ENCODE measurements around the gene SPTA1.

Gene SPTA1

GRCh38 chr1:158674302-158674701 lies 12.2 kb downstream of the SPTA1 start:
- no peak for DNase-seq (ENCODE audit: low read depth)
- no peak overlapping the region for H3K4me3 ChIP-seq (ENCODE audit: low read depth, low read length)
- in situ Hi-C loops (cut with HindIII; ENCODE audit: low sequenced_read_pairs), result no loop called here
- TF ChIP-seq CTCF (IDR thresholded peaks at IDR 0.05; ENCODE audit: low read depth, low read length, missing control alignments), result no peak

GRCh38 chr1:158666037-158666436 lies 20.5 kb downstream of the SPTA1 start:
- no peak overlapping the region for H3K4me3 ChIP-seq (ENCODE audit: low read depth, low read length)
- DNase-seq (ENCODE audit: low read depth), result no peak
- TF ChIP-seq CTCF (IDR thresholded peaks at IDR 0.05; ENCODE audit: low read depth, low read length, missing control alignments), result no peak
- in situ Hi-C loops (cut with HindIII; ENCODE audit: low sequenced_read_pairs), result no loop called here

- no peak for DNase-seq (ENCODE audit: low read depth)
- H3K4me3 ChIP-seq (ENCODE audit: low read depth, low read length), result no peak overlapping the region
- in situ Hi-C loops (cut with HindIII; ENCODE audit: low sequenced_read_pairs), result no loop called here
- no peak for TF ChIP-seq CTCF (IDR thresholded peaks at IDR 0.05; ENCODE audit: low read depth, low read length, missing control alignments)
These were observed 31.9 kb downstream of the SPTA1 start for GRCh38 chr1:158654571-158654970.

- in situ Hi-C loops (cut with HindIII; ENCODE audit: low sequenced_read_pairs), result no loop called here
- H3K4me3 ChIP-seq (ENCODE audit: low read depth, low read length), result no peak overlapping the region
- no peak for DNase-seq (ENCODE audit: low read depth)
- no peak for TF ChIP-seq CTCF (IDR thresholded peaks at IDR 0.05; ENCODE audit: low read depth, low read length, missing control alignments)
These were observed 32.4 kb downstream of the SPTA1 start for GRCh38 chr1:158654086-158654485.

- in situ Hi-C loops (cut with HindIII; ENCODE audit: low sequenced_read_pairs), result no loop called here
- no peak overlapping the region for H3K4me3 ChIP-seq (ENCODE audit: low read depth, low read length)
- no peak for DNase-seq (ENCODE audit: low read depth)
- TF ChIP-seq CTCF (IDR thresholded peaks at IDR 0.05; ENCODE audit: low read depth, low read length, missing control alignments), result no peak
These were observed 33.7 kb downstream of the SPTA1 start for GRCh38 chr1:158652721-158653334.

- TF ChIP-seq CTCF (IDR thresholded peaks at IDR 0.05; ENCODE audit: low read depth, low read length, missing control alignments), result no peak
- in situ Hi-C loops (cut with HindIII; ENCODE audit: low sequenced_read_pairs), result no loop called here
- no peak for DNase-seq (ENCODE audit: low read depth)
- H3K4me3 ChIP-seq (ENCODE audit: low read depth, low read length), result no peak overlapping the region
These were observed 37.5 kb downstream of the SPTA1 start for GRCh38 chr1:158649052-158649451.
